Activated gamma-delta T cell (primary cell): Measurements from ENCODE around the gene DCAF4L1.

Experiments
- DNase-seq: peaks from one replicate; lab custom pipeline; 2025; lab: John Stamatoyannopoulos, UW
- total RNA-seq, 2 donors: gene quantifications; one replicate each; lab custom pipeline; 2026; lab: John Stamatoyannopoulos, UW

Gene DCAF4L1
- 0.74 to 0.92 reads per million in 2 donors for total RNA-seq

DNA sequence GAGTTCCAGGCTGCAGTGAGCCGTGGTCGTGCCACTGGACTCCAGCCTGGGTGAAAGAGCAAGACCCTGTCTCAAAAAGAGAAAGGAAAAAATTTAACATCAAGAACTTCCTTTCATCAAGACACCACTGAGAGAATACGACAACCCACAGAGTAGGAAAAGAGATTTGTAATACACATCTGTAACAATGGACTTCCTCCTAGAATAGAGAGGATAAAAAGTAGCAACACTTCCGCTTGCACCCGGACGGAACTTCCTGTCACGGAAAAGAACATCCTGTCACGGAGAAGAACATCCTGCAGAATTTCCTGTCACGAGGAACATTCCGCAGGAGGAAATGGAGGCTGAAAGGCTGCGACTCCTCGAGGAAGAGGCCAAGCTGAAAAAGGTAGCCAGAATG lies at the start of gene DCAF4L1:
DCAF4L1 (plus strand) TSS at position 301 of the 400 bp plus-strand sequence; CDS start at position 338, 37 bp downstream.
- DNase-seq, result no peak

- no peak for DNase-seq
These were observed 48.6 kb upstream of the DCAF4L1 start for GRCh38 chr4:41932988-41933387.

DNA sequence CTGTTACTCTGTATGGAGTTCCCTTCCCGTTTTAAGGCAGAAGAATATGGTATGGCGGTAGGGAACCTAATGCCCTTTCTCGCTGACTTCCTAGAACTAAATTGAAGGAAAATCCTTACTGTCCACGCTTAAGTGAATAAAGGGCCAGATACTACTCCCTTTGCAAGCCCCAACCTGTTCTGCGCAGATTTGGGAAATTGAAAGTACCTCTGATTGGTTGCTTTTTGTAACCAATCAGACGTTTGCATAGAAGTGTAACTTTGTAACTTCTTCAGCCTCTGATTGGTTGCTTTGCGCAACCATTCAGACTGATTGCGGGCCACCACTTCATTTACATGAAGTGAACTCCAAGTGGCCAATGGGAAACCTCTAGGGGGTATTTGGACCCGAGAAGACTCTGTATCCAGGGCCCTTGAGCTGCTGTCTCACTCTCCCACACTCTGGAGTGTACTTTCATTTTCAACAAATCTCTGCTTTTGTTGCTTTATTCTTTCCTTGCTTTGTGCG lies 47.5 kb upstream of the DCAF4L1 start:
- no peak for DNase-seq

GRCh38 chr4:41934514-41934900 lies 47.0 kb upstream of the DCAF4L1 start:
- DNase-seq, result no peak

DNA sequence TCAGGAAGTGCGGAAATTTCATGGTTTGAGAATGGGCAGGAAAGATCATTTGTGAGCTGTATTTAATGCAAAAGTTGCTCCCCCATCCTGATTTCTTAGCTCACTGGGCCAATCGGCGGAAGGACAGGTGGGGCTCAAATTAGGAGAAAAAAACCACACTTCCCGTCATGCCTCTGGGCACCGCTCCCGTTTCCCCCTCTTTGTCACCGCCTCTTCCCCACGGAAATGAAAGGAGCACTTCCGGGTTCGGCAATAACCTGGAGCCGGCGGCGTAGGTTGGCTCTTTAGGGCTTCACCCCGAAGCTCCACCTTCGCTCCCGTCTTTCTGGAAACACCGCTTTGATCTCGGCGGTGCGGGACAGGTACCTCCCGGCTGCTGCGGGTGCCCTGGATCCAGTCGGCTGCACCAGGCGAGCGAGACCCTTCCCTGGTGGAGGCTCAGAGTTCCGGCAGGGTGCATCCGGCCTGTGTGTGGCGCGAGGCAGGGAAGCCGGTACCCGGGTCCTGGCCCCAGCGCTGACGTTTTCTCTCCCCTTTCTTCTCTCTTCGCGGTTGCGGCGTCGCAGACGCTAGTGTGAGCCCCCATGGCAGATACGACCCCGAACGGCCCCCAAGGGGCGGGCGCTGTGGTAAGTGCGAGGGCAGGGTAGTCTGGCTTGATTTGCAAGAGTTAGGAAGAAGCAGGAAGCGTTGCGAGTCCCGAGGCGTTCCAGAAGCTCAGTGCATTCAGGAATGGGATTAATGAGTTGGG lies 46.5 kb upstream of the DCAF4L1 start, which contains the start of gene TMEM33:
TMEM33 (plus strand) TSS at position 529 of the 751 bp plus-strand sequence; CDS start at position 585, 56 bp downstream.
- DNase-seq, result peak; percentile 40

DNA sequence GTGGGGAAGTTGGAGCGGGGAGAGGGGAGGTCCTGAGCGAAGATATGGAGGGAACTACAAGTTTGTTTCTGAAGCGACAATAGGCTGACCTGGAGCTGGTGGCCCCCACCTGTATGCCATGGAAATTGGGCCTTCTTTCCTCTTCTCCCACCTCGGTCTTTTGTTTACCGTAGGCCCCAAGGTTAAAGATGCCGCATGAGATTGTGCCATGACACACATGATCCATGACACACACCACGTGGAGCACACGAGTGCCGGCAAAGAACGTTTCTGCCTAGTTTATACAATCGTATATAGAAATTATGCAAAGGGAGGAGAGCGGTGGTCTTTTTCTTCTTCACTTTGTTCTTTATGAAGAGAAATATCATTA lies 45.9 kb upstream of the DCAF4L1 start:
- no peak for DNase-seq

GRCh38 chr4:41939016-41939626 lies 42.4 kb upstream of the DCAF4L1 start:
- no peak for DNase-seq

DNA sequence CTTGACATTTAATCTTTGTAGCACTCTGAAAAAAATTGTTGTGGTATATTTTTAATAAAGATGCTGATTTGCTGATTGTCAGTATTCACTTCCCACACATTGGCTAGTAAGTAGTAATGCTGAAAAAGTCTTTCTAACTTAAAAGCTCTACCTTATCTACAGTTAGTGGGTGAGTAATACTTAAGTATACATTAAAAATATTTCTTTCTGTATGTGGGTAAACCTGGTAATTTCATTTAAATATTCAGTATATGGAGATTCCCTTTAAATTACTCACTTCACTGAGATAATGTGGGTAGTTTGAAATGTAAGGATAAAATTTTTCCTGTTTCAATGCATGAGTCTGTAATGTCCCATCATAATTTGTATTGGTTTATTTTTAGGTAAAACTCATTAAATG lies 40.7 kb upstream of the DCAF4L1 start:
- no peak for DNase-seq

DNA sequence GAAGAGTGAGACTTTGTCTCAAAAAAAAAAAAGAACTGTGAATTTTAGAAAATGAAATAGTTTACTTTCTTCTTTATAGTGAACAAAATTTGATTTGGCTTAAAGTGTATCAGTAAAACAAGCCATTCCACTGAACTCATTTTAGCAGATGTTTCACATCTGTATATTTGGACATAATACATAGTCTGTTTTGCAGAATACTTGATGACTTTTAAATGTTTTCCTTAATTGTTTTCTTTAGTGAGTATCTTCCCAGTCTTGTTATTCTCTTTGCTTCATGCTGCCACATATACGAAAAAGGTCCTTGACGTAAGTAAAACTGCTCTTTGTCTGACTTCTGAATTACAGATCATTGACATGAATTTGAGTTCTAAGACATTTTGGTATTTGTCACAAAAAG lies 38.0 kb upstream of the DCAF4L1 start:
- DNase-seq, result no peak

DNA sequence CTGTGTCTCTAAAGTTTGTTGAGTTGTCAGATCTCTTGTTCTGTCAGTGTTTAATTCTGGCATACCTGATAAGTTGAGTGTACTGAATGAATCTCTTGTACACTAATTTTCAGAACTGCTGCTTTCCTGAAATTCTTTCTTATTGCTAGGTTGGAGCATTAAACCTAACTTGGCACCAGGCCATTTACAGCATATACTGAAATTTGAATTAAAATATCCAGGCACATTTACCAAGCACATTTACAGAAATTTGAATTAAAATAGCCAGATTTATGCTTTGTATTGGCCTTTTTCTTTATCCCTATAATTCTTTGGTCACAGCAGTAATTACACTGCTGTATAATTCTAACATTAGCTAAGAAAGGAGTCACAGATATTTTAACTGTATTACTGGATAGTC lies 37.5 kb upstream of the DCAF4L1 start:
- DNase-seq, result no peak

DNA sequence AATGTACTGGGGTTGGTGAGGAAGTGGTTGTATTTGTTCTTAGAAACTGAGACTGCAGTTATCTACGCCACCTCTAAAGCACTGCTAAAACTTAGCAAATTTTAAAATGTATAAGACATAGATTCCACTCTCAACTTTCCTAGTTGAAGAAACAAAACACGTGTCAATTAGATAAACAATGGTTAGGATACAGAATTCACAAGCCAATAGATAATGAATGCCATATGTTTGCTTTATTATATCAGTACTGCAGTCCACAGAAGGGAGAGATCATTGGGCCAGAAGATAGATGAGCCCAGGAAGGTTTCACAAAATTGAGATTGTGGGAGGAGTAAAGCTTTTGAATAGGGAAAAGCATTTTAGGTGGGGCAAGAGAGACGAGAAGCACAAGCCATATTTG lies 32.0 kb upstream of the DCAF4L1 start:
- no peak for DNase-seq

- no peak for DNase-seq
These were observed 23.9 kb upstream of the DCAF4L1 start for GRCh38 chr4:41957634-41958033.

- DNase-seq, result no peak
These were observed 18.5 kb upstream of the DCAF4L1 start for GRCh38 chr4:41963105-41963504.

DNA sequence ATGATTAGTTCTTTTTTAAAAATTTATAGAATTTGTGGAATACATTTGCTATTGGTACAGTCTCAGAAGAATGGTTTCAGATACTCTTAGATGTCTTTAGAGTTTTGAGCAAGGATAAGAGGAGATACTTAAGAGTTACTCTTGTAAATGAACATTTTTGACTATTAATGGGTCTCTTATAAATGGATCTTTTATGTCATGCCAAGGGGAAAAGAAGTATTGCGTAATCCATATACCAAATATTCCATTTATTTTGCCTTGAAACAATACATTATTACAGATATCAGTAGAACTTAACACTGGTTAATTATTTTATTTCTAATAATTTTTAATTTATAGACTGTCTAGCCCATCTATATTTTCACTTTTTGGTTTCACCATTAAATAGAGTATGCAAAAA lies 17.2 kb upstream of the DCAF4L1 start:
- no peak for DNase-seq

DNA sequence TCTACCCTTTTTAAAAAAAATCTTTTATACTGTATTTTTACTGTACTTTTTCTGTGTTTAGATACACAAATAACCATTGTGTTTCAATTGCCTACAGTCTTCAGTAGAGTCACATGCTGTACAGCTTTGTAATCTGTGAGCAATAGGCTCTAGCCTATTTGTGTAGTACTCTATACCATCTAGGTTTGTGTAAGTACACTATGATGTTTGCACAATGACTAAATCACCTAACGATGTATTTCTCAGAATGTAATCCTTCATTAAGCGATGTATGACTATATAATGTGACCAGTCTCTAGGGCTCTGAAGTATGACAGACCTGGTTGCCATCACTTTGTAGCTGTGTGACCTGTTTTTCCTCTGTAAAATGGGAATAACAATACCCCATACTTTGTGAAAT lies 14.2 kb upstream of the DCAF4L1 start:
- DNase-seq, result no peak

DNA sequence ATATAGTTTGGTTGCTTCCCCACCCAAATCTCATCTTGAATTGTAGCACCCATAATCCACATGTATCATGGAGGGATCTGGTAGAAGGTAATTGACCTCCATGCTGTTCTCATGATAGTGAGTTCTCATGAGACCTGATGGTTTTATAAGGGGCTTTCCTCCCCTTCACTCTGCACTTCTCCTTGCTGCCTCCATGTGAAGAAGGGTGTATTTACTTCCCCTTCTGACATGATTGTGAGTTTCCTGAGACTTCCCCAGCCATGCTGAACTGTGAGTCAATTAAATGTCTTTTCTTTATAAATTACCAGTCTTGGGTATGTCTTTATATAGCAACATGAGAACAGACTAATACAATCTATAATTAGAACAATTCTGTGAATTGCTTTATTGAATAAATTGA lies 11.9 kb upstream of the DCAF4L1 start:
- DNase-seq, result no peak

DNA sequence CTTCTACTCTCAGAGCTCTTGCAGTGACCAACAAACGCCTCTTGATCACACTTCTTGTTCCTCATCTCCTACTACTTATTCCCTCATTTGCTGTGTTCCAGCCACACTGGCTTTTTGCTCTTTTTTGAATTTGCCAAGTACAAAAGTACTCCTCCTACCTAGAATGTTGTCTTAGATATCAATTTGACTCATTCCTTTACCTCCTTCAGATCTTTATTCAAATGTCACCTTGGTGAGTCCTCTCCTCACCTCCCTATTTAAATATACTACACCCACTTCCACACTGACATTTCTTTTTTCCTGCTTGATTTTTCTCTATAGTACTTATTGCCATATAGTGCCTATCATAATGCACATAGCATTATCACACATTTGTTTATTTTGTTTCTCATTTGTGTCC lies 6.2 kb upstream of the DCAF4L1 start:
- DNase-seq, result no peak

DNA sequence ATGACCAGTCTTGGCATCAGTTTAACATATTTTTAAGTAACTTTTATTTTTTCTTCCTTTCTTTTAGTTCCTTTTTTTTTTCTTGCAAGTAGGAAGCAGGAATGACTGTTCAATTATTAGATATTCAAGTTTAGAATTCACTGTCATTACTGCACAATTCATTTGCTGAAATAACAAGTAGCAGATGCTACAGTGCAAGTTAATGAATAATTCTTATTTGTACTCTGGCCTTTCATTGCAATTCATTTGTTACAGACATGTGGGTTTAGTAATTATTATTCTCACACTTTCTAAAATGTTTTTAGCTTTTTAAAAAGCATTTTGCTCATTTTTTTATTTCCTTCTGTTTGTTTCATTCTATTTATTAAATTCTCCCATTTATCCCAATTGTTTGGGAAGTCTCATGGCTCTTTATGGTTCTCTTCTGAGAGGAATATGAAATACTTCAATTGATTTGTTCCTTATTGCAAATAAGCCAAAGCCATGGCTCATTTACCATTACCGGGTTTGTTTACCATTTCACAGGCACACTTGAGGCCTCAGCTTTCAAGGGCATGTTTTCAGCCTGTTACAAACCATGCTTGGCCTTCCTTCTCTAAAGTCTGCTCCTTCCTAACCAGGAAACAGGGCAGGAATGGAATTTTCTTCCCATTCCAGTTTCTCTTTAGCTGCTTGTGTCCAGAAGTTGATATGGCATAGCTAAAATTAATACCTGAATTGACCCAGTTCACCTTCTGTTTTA lies 4.6 kb upstream of the DCAF4L1 start:
- no peak for DNase-seq

DNA sequence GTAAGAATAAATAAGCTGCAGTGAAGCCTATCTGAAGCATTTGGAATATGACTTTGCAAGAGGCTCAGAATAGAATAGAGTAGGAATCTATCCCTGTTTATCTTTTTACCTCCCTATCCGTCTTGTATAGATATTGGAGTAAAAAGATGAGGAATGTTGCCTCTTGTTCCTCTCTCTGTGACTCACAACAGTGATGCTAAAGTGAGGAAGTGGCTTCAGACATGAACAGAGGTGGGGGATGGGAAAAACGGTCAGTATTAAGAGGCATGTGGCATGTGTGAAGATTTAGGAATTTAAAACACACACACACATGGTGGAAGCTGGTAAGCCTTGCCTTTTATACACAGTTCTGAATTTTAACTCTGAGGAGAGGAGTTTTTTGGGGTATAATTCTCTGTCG lies 3.8 kb upstream of the DCAF4L1 start:
- DNase-seq, result no peak

DNA sequence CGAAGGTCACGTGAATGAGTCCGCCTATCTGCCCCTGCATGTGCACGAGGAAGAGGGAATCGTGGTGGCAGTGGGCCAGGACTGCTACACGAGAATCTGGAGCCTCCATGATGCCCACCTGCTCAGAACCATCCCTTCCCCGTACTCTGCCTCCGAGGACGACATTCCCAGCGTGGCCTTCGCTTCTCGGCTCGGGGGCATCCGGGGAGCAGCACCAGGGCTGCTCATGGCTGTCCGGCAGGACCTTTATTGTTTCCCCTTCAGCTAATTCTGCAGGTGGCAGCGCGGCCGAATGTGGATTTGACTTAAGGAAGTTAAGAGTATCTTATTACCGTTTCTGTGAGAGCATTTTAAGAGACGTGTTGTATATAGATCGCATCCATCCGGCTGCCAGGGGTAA lies 1.2 kb downstream of the DCAF4L1 start:
- DNase-seq, result no peak

- no peak for DNase-seq
These were observed 3.6 kb downstream of the DCAF4L1 start for GRCh38 chr4:41985151-41985550.

- no peak for DNase-seq
These were observed 8.4 kb downstream of the DCAF4L1 start for GRCh38 chr4:41989994-41990364.
